Naive thymus-derived CD4-positive, alpha-beta T cell (primary cell): ENCODE results near the gene SUCLG1. TPM values are rescaled to one million over a fixed set of nuclear protein-coding genes. Genes with fewer than 3 reads are reported as not detected.
"Not testable (repeated sequence)": the region's sequence is repeated elsewhere in the genome, so short reads cannot be mapped to it uniquely, and the experiment has no call there.

Experiments
- ATAC-seq: fragments of 150-1000 bp; cut with Tn5 transposase; 2 replicates; pipeline ENCODE4 v1.10.0; 2021; ENCODE audit warnings: mild to moderate bottlenecking, moderate library complexity
- CTCF ChIA-PET: fragments of 350-600 bp; sonication (Branson Sonifier 250); formaldehyde crosslinking; loops from one replicate; lab custom pipeline; 2021; ENCODE audit warnings: antibody characterized with exemption; lab: Charles Lee
- POLR2A ChIA-PET: fragments of 350-600 bp; sonication (Branson Sonifier 250); formaldehyde crosslinking; loops from one replicate; lab custom pipeline; 2021; ENCODE audit warnings: antibody characterized with exemption, inconsistent platforms; lab: Charles Lee
- DNase-seq, 9 donors: peaks; one replicate each; pipeline versions ENCODE4 v3.0.0 to v3.0.0-alpha.2; 2020 to 2022; ENCODE audit warnings: mixed read lengths in 1 of 9
- H3K27ac ChIP-seq: one replicate; pipeline ENCODE4 v1.7.0; 2013; ENCODE audit warnings: mild to moderate bottlenecking, low read depth, low read length, moderate library complexity
- H3K27me3 ChIP-seq, 2 donors: one replicate each; pipeline ENCODE4 v1.7.0; 2013; ENCODE audit warnings: low read length in 2 of 2, mild to moderate bottlenecking in 2 of 2, moderate library complexity in 2 of 2; ENCODE audit not compliant: control insufficient read depth in 2 of 2, insufficient read depth in 2 of 2
- H3K36me3 ChIP-seq, 3 experiments: 1 replicate in 2 of 3; 2 replicates in 1 of 3; pipeline ENCODE4 v1.7.0; 2013; ENCODE audit warnings: low read length in 3 of 3, mild to moderate bottlenecking in 3 of 3, moderate library complexity in 1 of 3; ENCODE audit not compliant: insufficient read depth in 3 of 3, control insufficient read depth in 2 of 3
- H3K4me1 ChIP-seq, 2 donors: one replicate each; pipeline ENCODE4 v1.7.0; 2013; ENCODE audit warnings: low read length in 2 of 2, mild to moderate bottlenecking in 2 of 2, moderate library complexity in 1 of 2; ENCODE audit not compliant: control insufficient read depth in 2 of 2, insufficient read depth in 2 of 2
- H3K4me3 ChIP-seq: 2 replicates; pipeline ENCODE4 v1.7.0; 2013; ENCODE audit warnings: mild to moderate bottlenecking, low read length
- H3K9me3 ChIP-seq, 3 experiments: 1 replicate in 2 of 3; 2 replicates in 1 of 3; pipeline ENCODE4 v1.7.0; 2013; ENCODE audit warnings: low read length in 3 of 3; ENCODE audit not compliant: control insufficient read depth in 2 of 3
- H3K27ac Mint-ChIP-seq, 9 donors: one replicate each; pipeline ENCODE4 v1.8.0; 2020 to 2022; ENCODE audit warnings: mixed read lengths in 9 of 9, mild to moderate bottlenecking in 8 of 9, moderate library complexity in 5 of 9, inconsistent platforms in 2 of 9
- H3K27me3 Mint-ChIP-seq, 5 donors: one replicate each; pipeline ENCODE4 v1.8.0; 2021 to 2022; ENCODE audit warnings: mixed read lengths in 5 of 5, mild to moderate bottlenecking in 1 of 5
- H3K36me3 Mint-ChIP-seq, 5 donors: one replicate each; pipeline ENCODE4 v1.8.0; 2020 to 2022; ENCODE audit warnings: mixed read lengths in 5 of 5, mild to moderate bottlenecking in 3 of 5, inconsistent platforms in 1 of 5
- H3K4me1 Mint-ChIP-seq, 7 donors: one replicate each; pipeline ENCODE4 v1.8.0; 2020 to 2022; ENCODE audit warnings: mixed read lengths in 7 of 7, mild to moderate bottlenecking in 3 of 7, inconsistent platforms in 1 of 7
- H3K4me3 Mint-ChIP-seq, 10 donors: one replicate each; pipeline ENCODE4 v1.8.0; 2020 to 2022; ENCODE audit warnings: mild to moderate bottlenecking in 10 of 10, mixed read lengths in 10 of 10, moderate library complexity in 6 of 10, inconsistent platforms in 2 of 10
- H3K9me3 Mint-ChIP-seq, 11 donors: one replicate each; pipeline ENCODE4 v1.8.0; 2020 to 2022; ENCODE audit warnings: mixed read lengths in 11 of 11, mild to moderate bottlenecking in 4 of 11, inconsistent platforms in 1 of 11, moderate library complexity in 1 of 11
- intact Hi-C, 2 donors: fragments of 100-400 bp; cut with micrococcal nuclease; formaldehyde crosslinking; loops; one replicate each; pipeline ENCODE4 v1.15.1; 2023
- polyA plus RNA-seq, 2 donors: library from polyadenylated mRNA; unstranded; fragments of 300-500 nt; fragmentation: Illumina TruSeq; gene quantifications; one replicate each; pipeline ENCODE4 v1.2.3, GENCODE V29; 2021
- total RNA-seq, 6 experiments: library from RNA in 5 of 6; stranded (reverse) in 5 of 6; gene quantifications; 1 replicate in 5 of 6; 2 replicates in 1 of 6; pipeline ENCODE4 v1.2.3 and lab custom pipeline; 2021 to 2026

Gene SUCLG1
- total and polyA plus RNA-seq, 7 experiments from 2014 or later, result 45.1 to 85.9 (median 50.7) TPM

GRCh38 chr2:84399839-84400238 lies 59.2 kb downstream of the SUCLG1 start:
- H3K27me3 ChIP-seq, intact Hi-C loops, CTCF ChIA-PET, H3K27ac ChIP-seq, H3K4me1 ChIP-seq, H3K9me3 ChIP-seq, H3K27ac Mint-ChIP-seq, H3K27me3 Mint-ChIP-seq, ATAC-seq, DNase-seq, H3K4me3 Mint-ChIP-seq, H3K36me3 Mint-ChIP-seq, H3K4me1 Mint-ChIP-seq, H3K9me3 Mint-ChIP-seq, POLR2A ChIA-PET, H3K4me3 ChIP-seq, H3K36me3 ChIP-seq: not testable (repeated sequence)

GRCh38 chr2:84395820-84396219 lies 63.3 kb downstream of the SUCLG1 start:
- H3K4me3 Mint-ChIP-seq, result no peak overlapping the region
- no peaks in the 10 kb centered on the region for H3K4me1 ChIP-seq
- no peak for ATAC-seq
- H3K4me3 ChIP-seq, result no peak overlapping the region
- H3K27me3 ChIP-seq, result peaks cover 0 to 6% of the 10 kb centered on the region in 2 donors
- peaks cover 2 to 13% (median 6%) of the 10 kb centered on the region in 11 donors for H3K9me3 Mint-ChIP-seq
- H3K27me3 Mint-ChIP-seq, result peaks cover 4 to 13% (median 10%) of the 10 kb centered on the region in 5 donors
- ChIA-PET POLR2A (no interaction called here), CTCF (no interaction called here)
- H3K36me3 Mint-ChIP-seq, result peaks cover 0 to 13% (median 3%) of the 10 kb centered on the region in 5 donors
- no peaks in the 10 kb centered on the region for H3K9me3 ChIP-seq
- intact Hi-C loops, result no loop called here
- no peaks in the 10 kb centered on the region for H3K36me3 ChIP-seq
- H3K27ac Mint-ChIP-seq, result no peak overlapping the region
- no peak overlapping the region for H3K27ac ChIP-seq
- H3K4me1 Mint-ChIP-seq, result peaks cover 0 to 5% (median 0%) of the 10 kb centered on the region in 7 donors
- DNase-seq, result peak in 1 of 9 donors; percentile 0

- Mint-ChIP-seq H3K4me3 (no peak overlapping the region), H3K9me3 (peaks cover 2 to 15% (median 6%) of the 10 kb centered on the region in 11 donors), H3K4me1 (peaks cover 0 to 5% (median 0%) of the 10 kb centered on the region in 7 donors), H3K27ac (no peak overlapping the region), H3K27me3 (peaks cover 6 to 12% (median 8%) of the 10 kb centered on the region in 5 donors), H3K36me3 (peaks cover 0 to 15% (median 3%) of the 10 kb centered on the region in 5 donors)
- H3K4me3 ChIP-seq, result no peak overlapping the region
- no peaks in the 10 kb centered on the region for H3K9me3 ChIP-seq
- ChIA-PET POLR2A (no interaction called here), CTCF (no interaction called here)
- H3K4me1 ChIP-seq, result no peaks in the 10 kb centered on the region
- H3K27me3 ChIP-seq, result peaks cover 0 to 6% of the 10 kb centered on the region in 2 donors
- H3K36me3 ChIP-seq, result no peaks in the 10 kb centered on the region
- H3K27ac ChIP-seq, result no peak overlapping the region
- DNase-seq, result no peak
- ATAC-seq, result no peak
- intact Hi-C loops, result no loop called here
These were observed 64.5 kb downstream of the SUCLG1 start for GRCh38 chr2:84394628-84395027.

DNA sequence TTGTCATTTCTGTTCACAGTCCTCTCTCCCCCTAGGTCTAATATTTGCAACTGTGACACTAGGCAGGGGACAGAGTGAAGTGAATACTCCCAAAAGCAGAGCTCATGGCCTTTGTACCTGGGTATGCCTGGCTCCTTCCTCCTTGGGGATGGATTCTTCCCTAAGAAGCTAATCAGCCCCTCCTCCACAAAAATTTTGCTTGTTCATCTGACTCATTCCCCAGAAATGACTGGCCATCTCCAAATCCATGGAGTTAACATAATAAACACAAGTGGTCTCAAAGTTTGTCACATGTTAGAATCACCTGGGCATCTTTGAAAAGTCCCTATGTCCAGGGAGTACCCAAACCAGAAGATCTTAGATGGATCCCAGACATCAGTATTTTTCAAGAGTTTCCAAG lies 65.3 kb downstream of the SUCLG1 start:
- Histone ChIP-seq H3K27me3 (peaks cover 0 to 6% of the 10 kb centered on the region in 2 donors), H3K36me3 (no peaks in the 10 kb centered on the region), H3K27ac (no peak overlapping the region), H3K9me3 (no peaks in the 10 kb centered on the region), H3K4me3 (no peak overlapping the region), H3K4me1 (no peaks in the 10 kb centered on the region)
- peaks cover 6 to 12% (median 8%) of the 10 kb centered on the region in 5 donors for H3K27me3 Mint-ChIP-seq
- ATAC-seq (no peak), DNase-seq (no peak)
- POLR2A ChIA-PET, result no interaction called here
- no peak overlapping the region for H3K27ac Mint-ChIP-seq
- CTCF ChIA-PET, result no interaction called here
- H3K4me3 Mint-ChIP-seq, result no peak overlapping the region
- H3K36me3 Mint-ChIP-seq, result peaks cover 0 to 15% (median 3%) of the 10 kb centered on the region in 5 donors
- peaks cover 0 to 5% (median 0%) of the 10 kb centered on the region in 7 donors for H3K4me1 Mint-ChIP-seq
- peaks cover 2 to 15% (median 6%) of the 10 kb centered on the region in 11 donors for H3K9me3 Mint-ChIP-seq
- intact Hi-C loops, result no loop called here

GRCh38 chr2:84389794-84390193 lies 69.3 kb downstream of the SUCLG1 start:
- ChIA-PET CTCF (no interaction called here), POLR2A (no interaction called here)
- no peak for ATAC-seq

DNA sequence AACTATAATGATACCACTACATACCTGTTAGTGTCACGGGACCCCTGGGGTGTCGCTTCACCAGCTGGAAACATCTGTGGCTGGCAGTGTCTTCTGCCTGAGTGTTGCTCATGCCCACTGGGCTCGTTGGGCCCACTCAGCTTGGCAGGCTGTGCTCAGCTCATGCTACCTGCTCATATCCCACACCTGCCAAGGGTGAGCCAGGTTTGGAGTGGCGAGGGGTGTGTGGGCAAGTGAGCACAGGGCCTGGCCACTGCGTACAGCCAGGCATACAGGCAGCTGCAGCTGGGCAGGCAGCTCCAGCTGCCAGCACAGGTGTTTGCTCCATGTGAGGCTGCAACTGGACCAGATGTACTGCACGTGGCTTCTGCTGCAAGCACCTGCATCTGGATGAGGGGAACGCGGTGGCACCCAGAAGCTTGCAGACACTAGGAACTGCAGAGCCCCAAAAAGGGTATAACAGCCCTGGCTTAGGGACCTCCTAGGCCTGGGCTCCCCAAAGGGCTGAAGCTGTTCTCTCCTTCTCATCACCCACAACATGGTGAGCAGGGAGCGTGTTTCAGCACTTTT lies 70.1 kb downstream of the SUCLG1 start:
- Histone ChIP-seq H3K27ac (no peak overlapping the region), H3K9me3 (no peaks in the 10 kb centered on the region), H3K4me3 (no peak overlapping the region), H3K27me3 (no peaks in the 10 kb centered on the region), H3K4me1 (no peaks in the 10 kb centered on the region), H3K36me3 (no peaks in the 10 kb centered on the region)
- DNase-seq, result no peak
- H3K36me3 Mint-ChIP-seq, result peaks cover 0 to 15% (median 3%) of the 10 kb centered on the region in 5 donors
- H3K4me1 Mint-ChIP-seq, result no peaks in the 10 kb centered on the region
- H3K4me3 Mint-ChIP-seq, result no peak overlapping the region
- no peak overlapping the region for H3K27ac Mint-ChIP-seq
- intact Hi-C loops, result no loop called here
- ATAC-seq, result no peak
- CTCF ChIA-PET, result interaction anchor here (0.6 kb wide), 1 partner anchor 13 kb away, joined by 3 read pairs; no protein-coding TSS in a partner anchor
- H3K9me3 Mint-ChIP-seq, result peaks cover 2 to 15% (median 8%) of the 10 kb centered on the region in 11 donors
- POLR2A ChIA-PET, result no interaction called here
- H3K27me3 Mint-ChIP-seq, result peaks cover 30 to 49% (median 37%) of the 10 kb centered on the region in 5 donors

More at GRCh38 chr2:84389794-84390193, 69.3 kb downstream of the SUCLG1 start:
- Histone ChIP-seq H3K27me3 (no peaks in the 10 kb centered on the region), H3K4me1 (no peaks in the 10 kb centered on the region), H3K4me3 (no peak overlapping the region), H3K27ac (no peak overlapping the region), H3K36me3 (no peaks in the 10 kb centered on the region), H3K9me3 (no peaks in the 10 kb centered on the region)
- H3K4me3 Mint-ChIP-seq, result no peak overlapping the region
- H3K4me1 Mint-ChIP-seq, result no peaks in the 10 kb centered on the region
- DNase-seq, result no peak
- peaks cover 2 to 15% (median 8%) of the 10 kb centered on the region in 11 donors for H3K9me3 Mint-ChIP-seq
- H3K27ac Mint-ChIP-seq, result no peak overlapping the region
- peaks cover 25 to 41% (median 35%) of the 10 kb centered on the region in 5 donors for H3K27me3 Mint-ChIP-seq
- peaks cover 0 to 15% (median 3%) of the 10 kb centered on the region in 5 donors for H3K36me3 Mint-ChIP-seq
- intact Hi-C loops, result no loop called here

- Histone ChIP-seq H3K27me3 (no peaks in the 10 kb centered on the region), H3K4me1 (no peaks in the 10 kb centered on the region), H3K4me3 (no peak overlapping the region), H3K9me3 (no peaks in the 10 kb centered on the region), H3K27ac (no peak overlapping the region), H3K36me3 (no peaks in the 10 kb centered on the region)
- intact Hi-C loops, result no loop called here
- ATAC-seq (no peak), DNase-seq (no peak)
- Mint-ChIP-seq H3K4me3 (no peak overlapping the region), H3K9me3 (peaks cover 2 to 15% (median 8%) of the 10 kb centered on the region in 11 donors), H3K4me1 (no peaks in the 10 kb centered on the region), H3K36me3 (peaks cover 0 to 15% (median 3%) of the 10 kb centered on the region in 5 donors), H3K27me3 (peaks cover 32 to 53% (median 37%) of the 10 kb centered on the region in 5 donors), H3K27ac (no peak overlapping the region)
- ChIA-PET POLR2A (no interaction called here), CTCF (no interaction called here)
These were observed 70.9 kb downstream of the SUCLG1 start for GRCh38 chr2:84388133-84388532.
